ENCODE data around the gene NEGR1. TPM values are rescaled to one million over a fixed set of nuclear protein-coding genes. Genes with fewer than 3 reads are reported as not detected.

The NEGR1 gene
- total and polyA plus RNA-seq, 2 experiments from 2014 or later: 0.57 to 0.94 TPM

- TF ChIP-seq ZNF462 (CRISPR knock-in tag; IDR thresholded peaks at IDR 0.05): no peak
- no peak for TF ChIP-seq NANOG (IDR thresholded peaks at IDR 0.05; ENCODE audit: borderline replicate concordance)
Observed at GRCh38 chr1:72122099-72122880, 160.0 kb downstream of the NEGR1 start (continued).

GRCh38 chr1:72119491-72119890 lies 162.8 kb downstream of the NEGR1 start:
- no peak overlapping the region for H2AFZ ChIP-seq
- Mint-ChIP-seq H3K4me1 (peaks cover 6% of the 10 kb centered on the region; the same call in 2 of the 3 replicates), H3K9me3 (no peaks in the 10 kb centered on the region), H3K27me3 (ENCODE audit: insufficient read depth, low read depth, poor library complexity) (no peaks in the 10 kb centered on the region), H3K27ac (no peak overlapping the region), H3K4me3 (no peak overlapping the region), H3K36me3 (ENCODE audit: low read depth) (no peaks in the 10 kb centered on the region)
- H3K4me2 ChIP-seq: no peak overlapping the region
- H3F3A ChIP-seq (replicated peaks; ENCODE audit: low read depth): no peaks in the 10 kb centered on the region
- no peak overlapping the region for H3K27ac ChIP-seq (ENCODE audit: low read depth)
- no peaks in the 10 kb centered on the region for H3K9me2 ChIP-seq (ENCODE audit: insufficient read depth)
- H3K27me3 ChIP-seq (ENCODE audit: insufficient read depth): no peaks in the 10 kb centered on the region
- no peaks in the 10 kb centered on the region for H3K79me2 ChIP-seq (replicated peaks; ENCODE audit: insufficient read depth)
- ATAC-seq (no peak), DNase-seq (ENCODE audit: low spot score) (no peak)
- H3K36me3 ChIP-seq (ENCODE audit: insufficient read depth): no peaks in the 10 kb centered on the region
- no peaks in the 10 kb centered on the region for H3K4me1 ChIP-seq (ENCODE audit: insufficient read depth)
- no peak overlapping the region for H3K4me3 ChIP-seq
- no peaks in the 10 kb centered on the region for H4K20me1 ChIP-seq (replicated peaks; ENCODE audit: insufficient read depth)
- no peak for TF ChIP-seq JUNB (IDR thresholded peaks at IDR 0.05; ENCODE audit: unreplicated experiment)
- no peak for TF ChIP-seq EZH2phosphoT487 (IDR thresholded peaks at IDR 0.05; ENCODE audit: unreplicated experiment)
- TF ChIP-seq REST (IDR thresholded peaks at IDR 0.05; ENCODE audit: unreplicated experiment): no peak
- TF ChIP-seq NANOG (IDR thresholded peaks at IDR 0.05; ENCODE audit: borderline replicate concordance): no peak

All from GM23338 (cell line).